IMR-90 (cell line): Measurements from ENCODE around the gene RELL2. TPM values are rescaled to one million over a fixed set of nuclear protein-coding genes. Genes with fewer than 3 reads are reported as not detected.

Experiments
- ATAC-seq: fragments of 200-7000 bp; cut with Tn5 transposase; 2 replicates; pipeline ENCODE4 v1.9.1; 2020; ENCODE audit warnings: low read depth, mild to moderate bottlenecking, moderate library complexity
- BruUV-seq: library from RNA; stranded (reverse); fragments of 400-500 nt; replicated peaks from 2 replicates; lab custom pipeline; 2021; lab: Mats Ljungman, UMichigan
- CTCF ChIA-PET: fragments of 300-600 bp; formaldehyde crosslinking; extraction: SDS; loops from one replicate; lab custom pipeline; 2021; ENCODE audit warnings: antibody characterized with exemption; lab: Yijun Ruan, JAX
- POLR2A ChIA-PET: fragments of 300-600 bp; sonication (Branson Sonifier 250); formaldehyde crosslinking; loops from one replicate; lab custom pipeline; 2022; ENCODE audit warnings: antibody characterized with exemption; ENCODE audit not compliant: unreplicated experiment; lab: Charles Lee
- DNase-seq: peaks from one replicate; pipeline ENCODE4 v3.0.0; 2013
- H2AFZ ChIP-seq: replicated peaks from 2 replicates; pipeline ENCODE3; 2013; ENCODE audit warnings: low read length, mild to moderate bottlenecking; ENCODE audit not compliant: poor library complexity
- H2AK5ac ChIP-seq: 2 replicates; pipeline ENCODE4 v1.6.1; 2013; ENCODE audit warnings: low read depth, low read length, inconsistent platforms
- H2AK9ac ChIP-seq: replicated peaks from 2 replicates; pipeline ENCODE3; 2013; ENCODE audit warnings: mild to moderate bottlenecking, low read depth, low read length, moderate library complexity; ENCODE audit not compliant: poor library complexity
- H2BK120ac ChIP-seq: 2 replicates; pipeline ENCODE4 v1.6.1; 2013; ENCODE audit warnings: low read depth, low read length, inconsistent platforms
- H2BK15ac ChIP-seq: 3 replicates; pipeline ENCODE4 v1.6.1; 2013; ENCODE audit warnings: low read depth, low read length, inconsistent platforms
- H2BK20ac ChIP-seq: 2 replicates; pipeline ENCODE4 v1.6.1; 2013; ENCODE audit warnings: low read depth, mild to moderate bottlenecking, inconsistent platforms, low read length, moderate library complexity
- H2BK5ac ChIP-seq: 2 replicates; pipeline ENCODE4 v1.6.1; 2013; ENCODE audit warnings: mild to moderate bottlenecking, low read depth, low read length, inconsistent platforms; ENCODE audit not compliant: poor library complexity, severe bottlenecking
- H3K14ac ChIP-seq: replicated peaks from 2 replicates; pipeline ENCODE4 v1.6.1; 2013; ENCODE audit warnings: low read depth, low read length, inconsistent platforms
- H3K18ac ChIP-seq: 2 replicates; pipeline ENCODE4 v1.6.1; 2013; ENCODE audit warnings: low read depth, low read length, control low read depth
- H3K23ac ChIP-seq: 2 replicates; pipeline ENCODE4 v1.6.1; 2013; ENCODE audit warnings: low read depth, low read length, inconsistent platforms
- H3K27ac ChIP-seq: 2 replicates; pipeline ENCODE4 v1.5.1; 2013; ENCODE audit warnings: mild to moderate bottlenecking, control low read depth, low read length; ENCODE audit not compliant: insufficient read depth
- H3K27me3 ChIP-seq: 2 replicates; pipeline ENCODE4 v1.6.1; 2013; ENCODE audit warnings: low read length; ENCODE audit not compliant: control insufficient read depth, insufficient read depth
- H3K36me3 ChIP-seq: 2 replicates; pipeline ENCODE4 v1.6.1; 2013; ENCODE audit warnings: low read length, mixed read lengths; ENCODE audit not compliant: control insufficient read depth, insufficient read depth
- H3K4ac ChIP-seq: 2 replicates; pipeline ENCODE4 v1.6.1; 2013; ENCODE audit warnings: low read depth, low read length, inconsistent platforms
- H3K4me1 ChIP-seq: 2 replicates; pipeline ENCODE4 v1.6.1; 2013; ENCODE audit warnings: low read length, mixed read lengths; ENCODE audit not compliant: control insufficient read depth, insufficient read depth
- H3K4me2 ChIP-seq: 2 replicates; pipeline ENCODE4 v1.6.1; 2013; ENCODE audit warnings: low read depth, mild to moderate bottlenecking, control low read depth, low read length, moderate library complexity
- H3K4me3 ChIP-seq: 2 replicates; pipeline ENCODE4 v1.5.1; 2013; ENCODE audit warnings: low read depth, mild to moderate bottlenecking, control low read depth, low read length, moderate library complexity; ENCODE audit not compliant: insufficient read depth
- H3K56ac ChIP-seq: 2 replicates; pipeline ENCODE4 v1.6.1; 2013; ENCODE audit warnings: low read length, inconsistent platforms; ENCODE audit not compliant: insufficient read depth; ENCODE audit errors: extremely low read depth
- H3K79me1 ChIP-seq, 2 experiments: 2 replicates each; pipeline ENCODE4 v1.6.1; 2013; ENCODE audit warnings: low read length in 2 of 2, inconsistent platforms in 1 of 2, low read depth in 1 of 2
- H3K9ac ChIP-seq: 2 replicates; pipeline ENCODE4 v1.6.1; 2013; ENCODE audit warnings: low read depth, low read length, control low read depth
- H3K9me1 ChIP-seq: 2 replicates; pipeline ENCODE4 v1.6.1; 2013; ENCODE audit warnings: low read length, inconsistent platforms; ENCODE audit not compliant: insufficient read depth
- H3K9me3 ChIP-seq: 2 replicates; pipeline ENCODE4 v1.6.1; 2013; ENCODE audit warnings: low read length; ENCODE audit not compliant: control insufficient read depth, insufficient read depth
- H4K20me1 ChIP-seq: 2 replicates; pipeline ENCODE4 v1.6.1; 2013; ENCODE audit warnings: low read length, inconsistent platforms; ENCODE audit not compliant: insufficient read depth
- H4K5ac ChIP-seq: 2 replicates; pipeline ENCODE4 v1.6.1; 2013; ENCODE audit warnings: mild to moderate bottlenecking, low read depth, low read length, control low read depth
- H4K8ac ChIP-seq, 2 experiments: 2 replicates each; pipeline ENCODE4 v1.6.1; 2013; ENCODE audit warnings: low read depth in 2 of 2, low read length in 2 of 2, control low read depth in 1 of 2, inconsistent platforms in 1 of 2
- H4K91ac ChIP-seq: 2 replicates; pipeline ENCODE4 v1.6.1; 2013; ENCODE audit warnings: low read depth, low read length, inconsistent platforms; ENCODE audit not compliant: insufficient read depth
- BHLHE40 ChIP-seq: fragments of 150-350 bp; IDR thresholded peaks from 2 replicates; pipeline ENCODE4 v1.6.1; 2016; ENCODE audit warnings: mild to moderate bottlenecking, low read depth, low read length
- CEBPB ChIP-seq: IDR thresholded peaks from 2 replicates; pipeline ENCODE4 v1.6.1; 2012; ENCODE audit warnings: low read depth, low read length, improper control_type of control experiment
- CHD1 ChIP-seq: IDR thresholded peaks from 2 replicates; pipeline ENCODE4 v1.6.1; 2012; ENCODE audit warnings: low read depth, low read length, improper control_type of control experiment
- CTCF ChIP-seq: conservative IDR thresholded peaks from 2 replicates; pipeline ENCODE4 v1.5.1; 2012; ENCODE audit warnings: mild to moderate bottlenecking, low read depth, low read length, improper control_type of control experiment
- ELK1 ChIP-seq: fragments of 150-350 bp; IDR thresholded peaks from 2 replicates; pipeline ENCODE4 v1.6.1; 2016; ENCODE audit warnings: low read depth, mild to moderate bottlenecking, low read length, moderate library complexity, borderline replicate concordance
- FOS ChIP-seq: fragments of 150-350 bp; IDR thresholded peaks from 2 replicates; pipeline ENCODE4 v1.6.1; 2016; ENCODE audit warnings: low read depth, low read length
- MAFK ChIP-seq: IDR thresholded peaks from 2 replicates; pipeline ENCODE4 v1.6.1; 2012; ENCODE audit warnings: low read depth, low read length, improper control_type of control experiment
- MAZ ChIP-seq: IDR thresholded peaks from 2 replicates; pipeline ENCODE4 v1.6.1; 2012; ENCODE audit warnings: low read depth, mild to moderate bottlenecking, low read length, improper control_type of control experiment, moderate library complexity, borderline replicate concordance
- MXI1 ChIP-seq: IDR thresholded peaks from 2 replicates; pipeline ENCODE4 v1.6.1; 2012; ENCODE audit warnings: low read depth, mild to moderate bottlenecking, low read length, moderate library complexity, borderline replicate concordance
- NFE2L2 ChIP-seq: fragments of 150-350 bp; IDR thresholded peaks from 2 replicates; pipeline ENCODE4 v1.6.1; 2016; ENCODE audit warnings: low read depth, mild to moderate bottlenecking, low read length
- POLR2A ChIP-seq: IDR thresholded peaks from 2 replicates; pipeline ENCODE4 v1.6.1; 2012; ENCODE audit warnings: mild to moderate bottlenecking, low read depth, low read length
- RAD21 ChIP-seq: IDR thresholded peaks from 2 replicates; pipeline ENCODE4 v1.6.1; 2012; ENCODE audit warnings: low read length, improper control_type of control experiment
- RCOR1 ChIP-seq: IDR thresholded peaks from 2 replicates; pipeline ENCODE4 v1.6.1; 2012; ENCODE audit warnings: mild to moderate bottlenecking, low read length, improper control_type of control experiment; ENCODE audit not compliant: insufficient replicate concordance
- RFX5 ChIP-seq: IDR thresholded peaks from 2 replicates; pipeline ENCODE4 v1.8.0; 2012; ENCODE audit warnings: low read depth, mild to moderate bottlenecking, low read length, moderate library complexity
- SMC3 ChIP-seq: fragments of 150-350 bp; IDR thresholded peaks from 2 replicates; pipeline ENCODE4 v1.6.1; 2016; ENCODE audit warnings: low read depth, mild to moderate bottlenecking, antibody characterized with exemption, low read length, moderate library complexity
- USF2 ChIP-seq: fragments of 150-350 bp; IDR thresholded peaks from 2 replicates; pipeline ENCODE4 v1.6.1; 2017; ENCODE audit warnings: mild to moderate bottlenecking, antibody characterized with exemption, low read length, low read depth
- WGBS, 2 experiments: methylation state at CpG; one replicate each; pipeline versions ENCODE4 v1.1.5 to v1.1.7; 2013; ENCODE audit warnings: missing lambda C conversion rate in 2 of 2; ENCODE audit not compliant: insufficient read length in 1 of 2; ENCODE audit errors: extremely low coverage in 2 of 2; 5-methylcytosine and 5-hydroxymethylcytosine counted together
- dilution Hi-C: fragments of 300-500 bp; cut with HindIII; formaldehyde crosslinking; loops from one replicate; pipeline ENCODE4 v1.14.3; 2018; ENCODE audit warnings: low sequenced_read_pairs; ENCODE audit not compliant: unreplicated experiment
- in situ Hi-C: fragments of 300-500 bp; cut with MboI; formaldehyde crosslinking; loops from 3 replicates; pipeline ENCODE4 v1.14.3; 2019; ENCODE audit warnings: low sequenced_read_pairs, inconsistent platforms, mixed read lengths
- intact Hi-C: fragments of 100-400 bp; cut with micrococcal nuclease; formaldehyde crosslinking; loops from 2 replicates; pipeline ENCODE4 v1.10.0; 2022
- polyA plus RNA-seq, 3 experiments: library from polyadenylated mRNA; depleted of rRNA; stranded (reverse); fragments of >200 nt; gene quantifications; 2 replicates each; pipeline ENCODE4 v1.2.3, GENCODE V29; 2012; ENCODE audit warnings: low replicate concordance in 1 of 3
- total RNA-seq: library from RNA; depleted of rRNA; stranded (reverse); fragments of >200 nt; gene quantifications from 2 replicates; pipeline ENCODE4 v1.2.3, GENCODE V29; 2012

Gene RELL2
- total and polyA plus RNA-seq, 2 of the 4 experiments (the other 2 are of a cell fraction): 2.2 to 7.6 TPM

GRCh38 chr5:141597814-141598213 lies 39.0 kb upstream of the RELL2 start:
- Histone ChIP-seq H3K9me3 (no peaks in the 10 kb centered on the region), H2BK15ac (no peak overlapping the region), H3K9ac (no peak overlapping the region), H3K79me1 (peaks cover 21 to 45% of the 10 kb centered on the region in 2 experiments), H3K56ac (no peak overlapping the region), H3K4me2 (no peak overlapping the region), H4K5ac (no peak overlapping the region), H2BK120ac (no peak overlapping the region), H3K14ac (no peak overlapping the region), H3K23ac (peak overlapping the region; percentile 54; the same call in 1 of the 2 replicates), H2AK9ac (no peak overlapping the region), H3K4me3 (no peak overlapping the region), H2AK5ac (no peak overlapping the region), H2BK5ac (no peak overlapping the region), H3K4me1 (no peaks in the 10 kb centered on the region), H4K91ac (no peak overlapping the region), H3K27me3 (no peaks in the 10 kb centered on the region), H3K18ac (no peak overlapping the region), H3K9me1 (no peaks in the 10 kb centered on the region; the same call in 1 of the 2 replicates), H3K27ac (no peak overlapping the region), H2BK20ac (no peak overlapping the region), H3K36me3 (no peaks in the 10 kb centered on the region; the same call in 1 of the 2 replicates), H2AFZ (no peak overlapping the region), H4K20me1 (no peaks in the 10 kb centered on the region), H4K8ac (no peak overlapping the region), H3K4ac (no peak overlapping the region)
- ATAC-seq: no peak
- intact Hi-C loops (no loop called here), in situ Hi-C loops (loop anchor here (25.0 kb wide), 1 partner anchor 911 kb away; the partner anchor contains the start of genes HARS1 and HARS2), dilution Hi-C loops (no loop called here)
- no CpG with 5 or more reads among the region's 2 CpGs for WGBS, 2 experiments
- TF ChIP-seq CTCF (no peak), ELK1 (no peak), MAFK (no peak), SMC3 (no peak), RFX5 (no peak), RCOR1 (no peak), POLR2A (no peak), RAD21 (no peak), MAZ (no peak), CEBPB (no peak), USF2 (no peak), MXI1 (no peak), BHLHE40 (no peak), CHD1 (no peak), NFE2L2 (no peak), FOS (no peak)
- POLR2A ChIA-PET: no interaction called here
- no peak for DNase-seq
- CTCF ChIA-PET: interaction anchor here (2.5 kb wide), 1 partner anchor 21 kb away, joined by 9 read pairs; the partner anchor contains the start of gene DIAPH1
- no TSS peak for BruUV-seq
